GM23338 (cell line): ENCODE data around the gene PDIA4. TPM values are rescaled to one million over a fixed set of nuclear protein-coding genes. Genes with fewer than 3 reads are reported as not detected.

Experiments used
- ATAC-seq: fragments of 200-7000 bp; cut with Tn5 transposase; 3 replicates; pipeline ENCODE4 v1.9.1; 2020
- DNase-seq: peaks from one replicate; pipeline ENCODE4 v3.0.0-alpha.2; 2015; ENCODE audit warnings: low spot score
- H2AFZ ChIP-seq: fragments of 200-600 bp; sonication (generic); 2 replicates; pipeline ENCODE4 v1.8.0; 2016; ENCODE audit warnings: antibody characterized with exemption, mild to moderate bottlenecking, moderate library complexity
- H3F3A ChIP-seq: fragments of 200-600 bp; sonication (generic); replicated peaks from 2 replicates; pipeline ENCODE4 v1.8.0; 2017; ENCODE audit warnings: antibody characterized with exemption, mixed run types, low read depth
- H3K27ac ChIP-seq: fragments of 200-600 bp; sonication (generic); 2 replicates; pipeline ENCODE4 v1.6.1; 2016; ENCODE audit warnings: low read depth
- H3K27me3 ChIP-seq: fragments of 200-600 bp; sonication (generic); 2 replicates; pipeline ENCODE4 v1.8.0; 2016; ENCODE audit warnings: mild to moderate bottlenecking, mixed run types, moderate library complexity; ENCODE audit not compliant: insufficient read depth
- H3K36me3 ChIP-seq: fragments of 200-600 bp; sonication (generic); 2 replicates; pipeline ENCODE4 v1.8.0; 2016; ENCODE audit warnings: mild to moderate bottlenecking; ENCODE audit not compliant: insufficient read depth
- H3K4me1 ChIP-seq: fragments of 200-600 bp; sonication (generic); 2 replicates; pipeline ENCODE4 v1.8.0; 2016; ENCODE audit warnings: mild to moderate bottlenecking, moderate library complexity; ENCODE audit not compliant: insufficient read depth
- H3K4me2 ChIP-seq: fragments of 200-600 bp; sonication (generic); 2 replicates; pipeline ENCODE4 v1.7.1; 2017; ENCODE audit warnings: mixed run types
- H3K4me3 ChIP-seq: fragments of 200-600 bp; sonication (generic); 2 replicates; pipeline ENCODE4 v1.6.1; 2016; ENCODE audit warnings: mixed run types
- H3K79me2 ChIP-seq: fragments of 200-600 bp; sonication (generic); replicated peaks from 2 replicates; pipeline ENCODE4 v1.8.0; 2017; ENCODE audit warnings: mild to moderate bottlenecking; ENCODE audit not compliant: insufficient read depth
- H3K9me2 ChIP-seq: fragments of 200-600 bp; sonication (generic); 2 replicates; pipeline ENCODE4 v1.8.0; 2017; ENCODE audit not compliant: insufficient read depth
- H4K20me1 ChIP-seq: fragments of 200-600 bp; sonication (generic); replicated peaks from 2 replicates; pipeline ENCODE4 v1.8.0; 2017; ENCODE audit warnings: mild to moderate bottlenecking; ENCODE audit not compliant: insufficient read depth
- H3K27ac Mint-ChIP-seq: 2 replicates; pipeline ENCODE4 v1.8.0; 2020; ENCODE audit warnings: inconsistent platforms, mild to moderate bottlenecking, moderate library complexity, mixed read lengths
- H3K27me3 Mint-ChIP-seq: 3 replicates; pipeline ENCODE4 v1.8.0; 2022; ENCODE audit warnings: low read depth, mild to moderate bottlenecking, moderate library complexity, mixed read lengths, inconsistent platforms; ENCODE audit not compliant: insufficient read depth, poor library complexity
- H3K36me3 Mint-ChIP-seq: 3 replicates; pipeline ENCODE4 v1.8.0; 2021; ENCODE audit warnings: low read depth, mild to moderate bottlenecking, inconsistent platforms, moderate library complexity, mixed read lengths
- H3K4me1 Mint-ChIP-seq: 3 replicates; pipeline ENCODE4 v1.8.0; 2020; ENCODE audit warnings: mild to moderate bottlenecking, inconsistent platforms, mixed read lengths
- H3K4me3 Mint-ChIP-seq: 3 replicates; pipeline ENCODE4 v1.8.0; 2021; ENCODE audit warnings: moderate library complexity, mild to moderate bottlenecking, inconsistent platforms, mixed read lengths
- H3K9me3 Mint-ChIP-seq: 3 replicates; pipeline ENCODE4 v1.8.0; 2020; ENCODE audit warnings: moderate library complexity, mild to moderate bottlenecking, inconsistent platforms, mixed read lengths
- CREB1 ChIP-seq: fragments of 250-450 bp; sonication (Bioruptor Pico); IDR thresholded peaks from 2 replicates; pipeline ENCODE4 v1.5.0; 2020; ENCODE audit warnings: low read depth, mild to moderate bottlenecking, moderate library complexity
- CTCF ChIP-seq, 2 experiments: fragments of 200-600 bp in 1 of 2; sonication (generic) in 1 of 2; conservative IDR thresholded peaks; 2 replicates each; pipeline versions ENCODE4 v1.5.1 to v1.6.1; 2016 to 2017; ENCODE audit warnings: antibody characterized with exemption in 2 of 2, low read depth in 2 of 2, mild to moderate bottlenecking in 2 of 2, moderate library complexity in 1 of 2
- POLR2AphosphoS5 ChIP-seq: IDR thresholded peaks from 2 replicates; pipeline ENCODE4 v1.6.1; 2016; ENCODE audit warnings: antibody characterized with exemption, low read depth
- ZNF114 ChIP-seq: fragments of 250-450 bp; sonication (Bioruptor Pico); IDR thresholded peaks from 2 replicates; pipeline ENCODE4 v1.5.0; 2020; ENCODE audit warnings: mild to moderate bottlenecking, moderate library complexity
- ZNF331 ChIP-seq: fragments of 250-450 bp; sonication (Bioruptor Pico); IDR thresholded peaks from 2 replicates; pipeline ENCODE4 v1.5.0; 2020; ENCODE audit warnings: low read depth, mild to moderate bottlenecking, moderate library complexity
- polyA plus RNA-seq: library from polyadenylated mRNA; unstranded; fragments of >200 nt; fragmentation: Nextera tagmentation; extraction: Ambion mirVana; gene quantifications from 2 replicates; pipeline ENCODE4 v1.2.1, GENCODE V29; 2016
- total RNA-seq: library from RNA; depleted of rRNA; stranded (reverse); fragments of >200 nt; shearing (Covaris generic); gene quantifications from 2 replicates; pipeline ENCODE4 v1.2.3, GENCODE V29; 2014
- TF ChIP-seq, protein P1 (sequence below): IDR thresholded peaks from 2 replicates; pipeline ENCODE4 v1.6.1; 2016; ENCODE audit warnings: antibody characterized with exemption
- TF ChIP-seq, protein P2 (sequence below): IDR thresholded peaks from one replicate; pipeline ENCODE4 v1.6.1; 2018; ENCODE audit warnings: antibody characterized with exemption; ENCODE audit not compliant: unreplicated experiment

Gene PDIA4
- total and polyA plus RNA-seq, 2 experiments from 2014 or later, result 196 to 332 TPM

DNA sequence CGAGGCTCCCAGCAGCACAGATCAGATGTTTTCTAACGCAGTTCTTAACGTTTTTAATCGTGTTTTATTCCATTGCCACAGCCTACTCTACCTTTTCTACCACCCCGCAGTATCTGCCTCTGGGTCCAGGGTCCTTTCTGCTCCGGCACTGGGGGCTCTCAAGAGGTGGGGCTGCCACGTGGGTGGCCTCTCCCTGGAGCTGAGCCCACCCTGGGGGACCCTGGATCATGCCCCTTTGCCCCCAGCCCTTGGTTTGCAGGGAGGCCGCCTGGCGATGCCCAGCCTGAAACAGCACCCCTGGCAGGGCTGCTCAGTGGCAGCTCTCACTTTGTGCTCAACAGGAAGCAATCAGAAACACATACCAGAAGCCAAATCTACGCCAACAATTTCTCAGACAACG, 25.3 kb downstream of the PDIA4 start:
- Histone ChIP-seq H3K4me3 (no peak overlapping the region), H3K4me2 (no peak overlapping the region), H3K9me2 (no peaks in the 10 kb centered on the region), H3K27me3 (no peaks in the 10 kb centered on the region), H3K36me3 (peaks cover 35% of the 10 kb centered on the region), H3K27ac (0 out of 2 replicates have a peak overlapping the region, but pooled peaks have one; percentile 26), H2AFZ (no peak overlapping the region), H3K79me2 (0 out of 2 replicates have a peak, but pooled peaks cover 3% of the 10 kb centered on the region), H4K20me1 (peaks cover 9% of the 10 kb centered on the region; the same call in 1 of the 2 replicates), H3K4me1 (no peaks in the 10 kb centered on the region), H3F3A (peaks cover 15% of the 10 kb centered on the region; the same call in 1 of the 2 replicates)
- no peaks in the 10 kb centered on the region; the same call in 2 of the 3 replicates for H3K9me3 Mint-ChIP-seq
- no peak for ATAC-seq
- no peak overlapping the region for H3K27ac Mint-ChIP-seq
- peaks cover 63% of the 10 kb centered on the region for H3K36me3 Mint-ChIP-seq
- no peak overlapping the region for H3K4me3 Mint-ChIP-seq
- peaks cover 2% of the 10 kb centered on the region; the same call in 2 of the 3 replicates for H3K4me1 Mint-ChIP-seq
- no peak for TF ChIP-seq ZNF331 (CRISPR knock-in tag)
- DNase-seq, result no peak
- H3K27me3 Mint-ChIP-seq, result peaks cover 10% of the 10 kb centered on the region

GRCh38 chr7:149002604-149003003, 25.7 kb downstream of the PDIA4 start:
- peaks cover 9% of the 10 kb centered on the region for H4K20me1 ChIP-seq
- no peak overlapping the region for H2AFZ ChIP-seq
- no peaks in the 10 kb centered on the region for H3K27me3 ChIP-seq
- no peak overlapping the region for H3K4me3 Mint-ChIP-seq
- H3K27me3 Mint-ChIP-seq, result peaks cover 7% of the 10 kb centered on the region
- no peak overlapping the region for H3K27ac Mint-ChIP-seq
- no peaks in the 10 kb centered on the region; the same call in 2 of the 3 replicates for H3K9me3 Mint-ChIP-seq
- no peak for TF ChIP-seq CREB1 (CRISPR knock-in tag)
- H3K4me1 Mint-ChIP-seq, result peaks cover 2% of the 10 kb centered on the region; the same call in 2 of the 3 replicates
- DNase-seq, result no peak
- peaks cover 33% of the 10 kb centered on the region for H3K36me3 ChIP-seq
- H3K4me1 ChIP-seq, result no peaks in the 10 kb centered on the region
- H3F3A ChIP-seq, result peaks cover 15% of the 10 kb centered on the region; the same call in 1 of the 2 replicates
- H3K27ac ChIP-seq, result no peak overlapping the region
- H3K79me2 ChIP-seq, result 0 out of 2 replicates have a peak, but pooled peaks cover 3% of the 10 kb centered on the region
- H3K4me2 ChIP-seq, result no peak overlapping the region
- no peaks in the 10 kb centered on the region for H3K9me2 ChIP-seq
- H3K4me3 ChIP-seq, result no peak overlapping the region
- ATAC-seq, result no peak
- H3K36me3 Mint-ChIP-seq, result peaks cover 59% of the 10 kb centered on the region

- Histone ChIP-seq H3K4me1 (no peaks in the 10 kb centered on the region), H3K36me3 (peaks cover 25% of the 10 kb centered on the region), H3K4me3 (no peak overlapping the region), H3K79me2 (0 out of 2 replicates have a peak, but pooled peaks cover 3% of the 10 kb centered on the region), H3K27me3 (no peaks in the 10 kb centered on the region), H3F3A (peaks cover 4% of the 10 kb centered on the region; the same call in 1 of the 2 replicates), H2AFZ (no peak overlapping the region), H4K20me1 (peaks cover 9% of the 10 kb centered on the region), H3K4me2 (no peak overlapping the region), H3K9me2 (no peaks in the 10 kb centered on the region), H3K27ac (no peak overlapping the region)
- peaks cover 48% of the 10 kb centered on the region for H3K36me3 Mint-ChIP-seq
- no peak overlapping the region for H3K4me3 Mint-ChIP-seq
- H3K4me1 Mint-ChIP-seq, result peaks cover 2% of the 10 kb centered on the region; the same call in 2 of the 3 replicates
- H3K27ac Mint-ChIP-seq, result no peak overlapping the region
- H3K9me3 Mint-ChIP-seq, result no peaks in the 10 kb centered on the region; the same call in 2 of the 3 replicates
- ATAC-seq (no peak), DNase-seq (no peak)
- H3K27me3 Mint-ChIP-seq, result peaks cover 5% of the 10 kb centered on the region
- no peak for TF ChIP-seq CTCF (conservative IDR thresholded peaks at IDR 0.05; ENCODE audit: low read depth in 2 of 2)
- TF ChIP-seq, protein P1, sequence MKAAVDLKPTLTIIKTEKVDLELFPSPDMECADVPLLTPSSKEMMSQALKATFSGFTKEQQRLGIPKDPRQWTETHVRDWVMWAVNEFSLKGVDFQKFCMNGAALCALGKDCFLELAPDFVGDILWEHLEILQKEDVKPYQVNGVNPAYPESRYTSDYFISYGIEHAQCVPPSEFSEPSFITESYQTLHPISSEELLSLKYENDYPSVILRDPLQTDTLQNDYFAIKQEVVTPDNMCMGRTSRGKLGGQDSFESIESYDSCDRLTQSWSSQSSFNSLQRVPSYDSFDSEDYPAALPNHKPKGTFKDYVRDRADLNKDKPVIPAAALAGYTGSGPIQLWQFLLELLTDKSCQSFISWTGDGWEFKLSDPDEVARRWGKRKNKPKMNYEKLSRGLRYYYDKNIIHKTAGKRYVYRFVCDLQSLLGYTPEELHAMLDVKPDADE, result no peak
- TF ChIP-seq POLR2AphosphoS5, result no peak
- TF ChIP-seq, protein P2, sequence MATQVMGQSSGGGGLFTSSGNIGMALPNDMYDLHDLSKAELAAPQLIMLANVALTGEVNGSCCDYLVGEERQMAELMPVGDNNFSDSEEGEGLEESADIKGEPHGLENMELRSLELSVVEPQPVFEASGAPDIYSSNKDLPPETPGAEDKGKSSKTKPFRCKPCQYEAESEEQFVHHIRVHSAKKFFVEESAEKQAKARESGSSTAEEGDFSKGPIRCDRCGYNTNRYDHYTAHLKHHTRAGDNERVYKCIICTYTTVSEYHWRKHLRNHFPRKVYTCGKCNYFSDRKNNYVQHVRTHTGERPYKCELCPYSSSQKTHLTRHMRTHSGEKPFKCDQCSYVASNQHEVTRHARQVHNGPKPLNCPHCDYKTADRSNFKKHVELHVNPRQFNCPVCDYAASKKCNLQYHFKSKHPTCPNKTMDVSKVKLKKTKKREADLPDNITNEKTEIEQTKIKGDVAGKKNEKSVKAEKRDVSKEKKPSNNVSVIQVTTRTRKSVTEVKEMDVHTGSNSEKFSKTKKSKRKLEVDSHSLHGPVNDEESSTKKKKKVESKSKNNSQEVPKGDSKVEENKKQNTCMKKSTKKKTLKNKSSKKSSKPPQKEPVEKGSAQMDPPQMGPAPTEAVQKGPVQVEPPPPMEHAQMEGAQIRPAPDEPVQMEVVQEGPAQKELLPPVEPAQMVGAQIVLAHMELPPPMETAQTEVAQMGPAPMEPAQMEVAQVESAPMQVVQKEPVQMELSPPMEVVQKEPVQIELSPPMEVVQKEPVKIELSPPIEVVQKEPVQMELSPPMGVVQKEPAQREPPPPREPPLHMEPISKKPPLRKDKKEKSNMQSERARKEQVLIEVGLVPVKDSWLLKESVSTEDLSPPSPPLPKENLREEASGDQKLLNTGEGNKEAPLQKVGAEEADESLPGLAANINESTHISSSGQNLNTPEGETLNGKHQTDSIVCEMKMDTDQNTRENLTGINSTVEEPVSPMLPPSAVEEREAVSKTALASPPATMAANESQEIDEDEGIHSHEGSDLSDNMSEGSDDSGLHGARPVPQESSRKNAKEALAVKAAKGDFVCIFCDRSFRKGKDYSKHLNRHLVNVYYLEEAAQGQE, result no peak
- TF ChIP-seq ZNF114 (CRISPR knock-in tag), result no peak
Measured at GRCh38 chr7:149001427-149002068, 26.8 kb downstream of the PDIA4 start.
